ENCODE results near the gene LIN7C.
"Not testable (repeated sequence)": the region's sequence is repeated elsewhere in the genome, so short reads cannot be mapped to it uniquely, and the experiment has no call there.

Gene LIN7C

DNA sequence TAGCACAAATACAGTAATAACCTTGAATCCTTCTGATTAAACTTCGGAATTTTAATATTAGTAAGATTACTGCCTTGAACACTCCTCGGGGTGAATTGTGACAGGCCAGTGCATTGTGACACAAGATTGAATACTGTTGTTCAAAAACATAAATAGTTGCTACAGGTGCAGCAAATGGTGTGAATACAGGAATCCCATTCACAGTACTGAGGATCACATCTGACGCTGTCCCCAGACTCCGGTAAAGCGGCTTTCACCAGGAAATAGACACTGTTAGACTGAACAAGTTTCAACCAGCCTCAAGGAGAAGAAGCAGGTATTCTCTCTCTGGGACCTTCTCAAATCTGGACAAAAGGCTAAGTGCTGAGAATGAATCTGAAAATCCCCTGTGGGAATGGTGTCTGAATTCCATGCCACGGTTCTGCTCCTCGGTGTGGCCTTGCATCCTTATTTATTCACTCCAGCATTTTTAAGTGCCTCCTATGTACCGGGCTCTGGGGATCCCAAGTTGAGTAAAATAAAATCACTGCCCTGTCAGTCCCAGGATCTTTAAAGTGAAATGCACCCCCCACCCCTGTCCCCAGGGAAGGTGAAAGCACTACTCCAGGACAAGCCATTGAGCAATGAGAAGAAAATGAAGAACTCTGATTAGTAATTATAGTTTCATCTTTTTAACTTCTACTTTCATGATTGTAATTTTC, 37.4 kb downstream of the LIN7C start:
- DNase-seq = no peak

DNA sequence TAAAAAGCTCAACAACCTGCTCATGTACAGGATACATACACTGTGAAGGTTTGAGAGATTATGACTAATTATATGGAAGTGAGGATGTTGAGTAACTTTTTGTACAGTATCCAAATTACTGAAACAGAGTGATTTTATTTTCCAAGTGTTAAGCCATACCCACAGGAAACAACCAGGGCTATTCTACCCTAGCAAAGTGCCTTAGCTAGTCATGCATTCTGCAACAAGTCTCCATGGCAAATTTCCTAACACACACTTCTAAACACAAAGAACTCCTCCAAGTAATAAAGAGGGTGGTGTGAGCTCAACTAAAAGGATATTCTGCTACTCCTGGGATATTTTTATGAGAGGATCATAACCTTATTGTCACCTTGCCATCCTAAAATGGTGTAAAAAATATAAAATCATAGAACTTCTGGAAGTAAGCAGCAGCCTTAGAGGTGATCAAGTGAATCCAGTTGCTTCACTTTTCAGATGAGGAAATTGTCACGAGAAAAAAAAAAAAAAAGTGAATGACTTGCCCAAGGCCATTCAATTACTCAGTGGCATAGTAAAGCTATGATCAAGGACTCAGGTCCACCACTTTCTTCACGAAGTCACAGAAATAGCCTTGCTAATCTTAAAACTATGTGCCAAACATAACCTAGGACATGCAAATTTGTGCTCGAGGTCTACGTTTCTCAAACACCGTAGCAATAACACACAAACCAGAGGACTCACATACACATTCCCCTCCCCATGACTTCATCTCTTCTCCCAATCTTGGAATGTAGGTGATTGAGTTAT, 38.2 kb downstream of the LIN7C start:
- DNase-seq = no peak

DNA sequence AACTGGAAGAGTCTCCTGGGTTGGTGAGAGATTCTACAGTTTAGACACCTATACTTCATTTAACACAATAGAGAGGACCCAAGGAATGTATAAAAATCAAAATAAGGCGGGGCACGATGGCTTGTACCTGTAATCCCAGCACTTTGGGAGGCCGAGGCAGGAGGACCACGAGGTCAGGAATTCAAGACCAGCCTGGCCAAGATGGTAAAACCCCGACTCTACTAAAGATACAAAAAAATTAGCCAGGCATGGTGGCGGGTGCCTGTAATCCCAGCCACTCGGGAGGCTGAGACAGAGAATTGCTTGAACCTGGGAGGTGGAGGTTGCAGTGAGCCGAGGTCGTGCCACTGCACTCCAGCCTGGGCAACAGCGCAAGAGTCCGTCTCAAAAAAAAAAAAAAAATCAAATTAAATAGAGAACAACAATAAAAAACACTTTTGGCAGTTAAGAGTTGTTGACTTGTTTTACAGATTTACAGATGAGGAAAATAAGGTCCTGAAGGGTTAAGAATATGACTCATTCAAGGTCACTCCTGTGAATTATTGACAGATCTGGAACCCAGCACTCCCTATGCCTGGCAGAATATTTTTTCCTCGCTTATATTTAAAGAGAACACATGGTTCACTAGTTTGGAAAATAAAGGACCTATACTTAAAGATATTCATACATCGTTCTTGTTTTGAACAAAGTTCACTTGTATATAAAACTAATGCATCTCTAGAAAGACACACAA, 39.2 kb downstream of the LIN7C start:
- no peak for DNase-seq

DNA sequence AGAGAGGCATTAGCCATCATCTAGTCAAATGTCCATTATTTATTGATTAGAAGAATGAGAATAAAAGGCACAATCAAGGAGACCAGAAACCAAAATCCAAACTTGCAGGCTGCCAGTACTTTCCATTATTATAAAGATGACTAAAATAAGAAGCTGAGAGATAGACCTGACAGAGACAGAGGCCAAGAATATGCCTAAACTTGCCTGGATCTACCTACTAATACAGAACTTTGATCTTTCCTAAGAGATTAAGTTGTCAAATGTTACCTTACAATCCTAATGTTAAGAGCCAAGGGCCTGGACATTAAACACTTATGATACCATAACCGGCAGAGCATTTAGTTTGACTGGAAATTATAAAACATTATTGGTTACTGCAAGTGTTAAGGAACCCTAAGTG, 40.2 kb downstream of the LIN7C start:
- DNase-seq = no peak

DNA sequence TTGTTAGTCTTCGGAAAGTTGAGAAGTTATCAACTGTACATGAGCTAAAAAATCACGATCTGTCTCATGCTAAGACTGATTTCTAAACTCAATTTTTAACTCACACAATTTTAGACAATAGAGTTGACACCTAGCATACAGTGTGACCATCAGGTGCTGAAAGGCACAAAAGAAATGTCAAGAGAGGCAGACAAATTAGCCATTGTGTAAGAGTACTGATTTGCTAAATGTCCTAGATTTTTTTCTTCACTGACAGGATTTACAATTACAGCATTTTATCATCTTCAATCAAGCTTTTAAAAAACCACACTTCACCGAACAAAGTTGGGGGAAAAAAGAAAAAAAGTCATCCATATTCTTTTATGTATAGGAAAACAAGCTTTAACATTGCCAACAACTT, 40.9 kb downstream of the LIN7C start:
- DNase-seq = no peak

DNA sequence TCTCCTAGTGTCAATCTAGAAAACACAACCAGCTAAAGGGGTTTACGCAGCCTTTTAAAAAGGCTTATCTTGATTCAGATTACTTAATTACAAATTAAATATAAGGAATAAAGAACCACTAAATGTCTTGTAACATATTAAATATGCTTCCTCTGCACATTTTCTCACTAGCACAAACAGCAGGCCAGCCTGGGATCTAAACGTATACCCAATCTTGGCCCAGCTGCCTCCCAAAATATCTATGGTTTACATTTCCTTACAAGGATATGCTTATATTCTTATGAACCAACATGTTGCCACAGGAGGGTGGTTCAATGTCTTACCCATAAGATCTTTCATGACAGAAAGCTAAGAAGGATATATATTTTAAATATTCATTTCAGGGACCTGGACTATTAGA, 41.7 kb downstream of the LIN7C start:
- no peak for DNase-seq

DNA sequence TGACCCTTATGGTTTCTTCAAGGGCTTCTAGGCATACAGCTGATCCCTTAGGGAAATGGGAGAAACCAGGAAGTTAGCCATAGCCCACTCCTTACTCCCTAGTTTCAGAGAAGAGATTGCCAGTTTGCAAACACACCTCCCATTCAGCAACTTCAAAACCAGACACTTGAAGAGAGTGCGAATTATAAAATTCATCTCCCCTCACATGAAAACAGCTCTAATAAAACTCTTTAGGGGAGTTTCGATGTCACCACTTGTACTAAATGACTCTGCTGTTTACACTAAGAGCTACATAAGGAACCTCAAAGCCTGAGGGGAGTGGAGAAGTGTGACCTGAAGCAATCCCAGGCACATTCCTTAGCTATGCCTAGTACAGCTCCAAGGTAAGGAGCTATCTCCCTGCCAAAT, 42.3 kb downstream of the LIN7C start:
- DNase-seq = no peak

DNA sequence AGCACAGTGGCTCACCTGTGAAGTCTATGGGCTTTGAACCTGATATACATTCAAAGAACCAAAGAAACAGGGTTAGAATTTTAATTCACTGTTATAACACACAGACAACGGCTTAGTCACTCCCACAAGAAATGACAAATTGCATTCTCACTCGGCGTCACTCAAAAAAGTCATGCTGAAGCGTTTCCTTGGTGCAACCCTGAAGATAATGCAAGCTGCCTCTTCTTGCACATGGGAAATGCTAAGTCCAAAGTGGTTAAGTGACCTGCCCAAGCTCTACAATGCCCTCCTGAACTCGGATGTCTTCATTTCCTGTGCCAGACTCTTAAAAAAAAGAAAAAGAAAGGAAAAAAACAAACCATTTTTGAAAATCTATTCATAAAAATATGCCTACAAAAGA, 44.0 kb downstream of the LIN7C start:
- DNase-seq = no peak

DNA sequence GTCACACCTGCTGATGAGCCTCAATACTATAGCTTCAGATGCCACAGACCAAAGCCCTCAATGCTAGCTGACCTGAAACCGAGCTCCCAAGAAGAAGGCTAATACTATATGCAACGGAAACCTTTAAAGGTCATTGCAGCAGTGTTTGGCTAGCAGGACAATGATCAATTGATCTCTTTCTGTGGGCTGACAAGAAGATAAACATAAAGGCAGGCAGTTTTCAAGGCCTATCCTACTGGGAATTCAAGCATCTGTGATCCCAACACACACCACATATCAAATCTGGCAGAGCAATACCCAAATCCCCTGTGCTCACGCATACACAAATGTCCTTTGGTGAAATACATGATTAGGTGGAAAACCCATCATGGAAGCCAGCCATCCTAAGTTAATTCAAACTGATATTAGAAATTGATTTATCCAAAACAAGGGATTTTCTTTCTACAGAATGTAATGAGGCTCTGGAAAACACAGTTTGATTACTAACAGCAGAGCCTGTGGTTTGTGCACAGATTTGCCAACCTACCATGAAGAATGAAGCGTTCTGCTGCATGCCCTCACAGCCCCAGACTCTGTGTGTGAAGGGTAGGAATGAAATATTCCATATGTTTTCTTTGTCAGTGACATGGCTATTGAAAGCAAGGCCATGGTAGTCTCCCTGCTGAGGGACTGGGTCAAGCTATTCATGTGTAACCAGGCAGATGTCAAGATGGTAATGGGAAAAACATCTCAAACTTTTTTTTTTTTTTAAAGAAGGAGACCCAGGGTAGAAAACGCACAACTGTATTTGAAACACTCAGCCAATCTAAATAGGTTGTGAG, 46.2 kb downstream of the LIN7C start:
- DNase-seq = no peak

DNA sequence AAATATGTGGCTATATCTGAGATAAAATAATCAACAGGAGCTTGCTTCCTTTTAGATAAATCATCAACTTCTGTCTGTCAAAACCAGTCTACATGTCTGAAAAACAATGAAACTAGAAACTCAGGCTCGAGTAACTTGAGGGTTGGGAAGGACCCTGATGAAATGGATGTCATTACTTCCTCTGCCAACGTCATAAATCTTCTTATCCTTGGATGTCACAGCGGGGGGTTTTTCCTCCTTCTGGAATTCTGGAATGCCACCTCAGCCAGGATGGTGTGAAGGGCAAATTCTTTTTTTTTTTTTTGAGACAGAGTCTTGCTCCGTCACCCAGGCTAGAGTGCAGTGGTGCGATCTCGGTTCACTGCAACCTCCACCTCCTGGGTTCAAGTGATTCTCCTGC, 47.4 kb downstream of the LIN7C start:
- no peak for DNase-seq

DNA sequence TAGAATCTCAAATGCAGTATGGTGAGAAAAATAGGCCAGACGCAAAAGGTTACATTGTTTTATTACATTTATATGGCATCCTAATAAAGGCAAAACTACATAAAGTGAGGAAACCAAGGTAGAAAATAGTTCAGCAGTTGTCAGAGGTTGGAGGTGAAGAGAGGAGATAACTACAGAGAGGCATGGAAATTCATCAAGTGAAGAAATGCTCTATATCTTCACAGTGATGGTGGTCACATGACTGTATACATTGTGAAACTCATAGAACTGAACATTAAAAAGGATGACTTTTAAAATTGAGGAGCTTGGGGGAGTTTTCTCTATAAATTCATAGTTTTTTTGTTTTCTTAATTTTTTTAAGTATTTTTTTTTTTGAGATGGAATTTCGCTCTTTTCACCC, 48.4 kb downstream of the LIN7C start:
- no peak for DNase-seq

DNA sequence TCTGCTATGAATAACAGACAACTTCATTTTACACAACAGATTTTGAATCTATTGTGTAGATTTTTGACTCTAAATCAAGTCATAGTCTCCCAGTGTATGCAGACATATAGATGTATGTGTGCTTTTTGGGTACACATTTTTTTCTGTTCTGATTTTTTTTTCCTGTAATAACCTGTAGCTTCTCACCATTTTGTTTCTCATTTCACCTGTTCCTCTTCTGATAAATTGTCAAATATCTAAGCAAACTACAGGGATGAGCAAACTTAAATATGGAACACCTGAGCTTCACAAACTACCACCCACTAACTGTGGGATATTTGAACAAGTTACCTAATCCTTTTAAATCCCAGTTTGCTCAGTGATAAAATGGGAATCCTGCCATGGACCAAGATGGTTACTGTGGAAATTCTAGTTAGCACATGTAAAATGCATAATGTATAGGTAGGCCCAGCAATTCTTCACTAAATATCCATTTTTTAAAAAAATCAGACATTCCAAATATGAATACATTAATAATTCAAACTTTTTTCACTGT, 49.7 kb downstream of the LIN7C start:
- no peak for DNase-seq

DNA sequence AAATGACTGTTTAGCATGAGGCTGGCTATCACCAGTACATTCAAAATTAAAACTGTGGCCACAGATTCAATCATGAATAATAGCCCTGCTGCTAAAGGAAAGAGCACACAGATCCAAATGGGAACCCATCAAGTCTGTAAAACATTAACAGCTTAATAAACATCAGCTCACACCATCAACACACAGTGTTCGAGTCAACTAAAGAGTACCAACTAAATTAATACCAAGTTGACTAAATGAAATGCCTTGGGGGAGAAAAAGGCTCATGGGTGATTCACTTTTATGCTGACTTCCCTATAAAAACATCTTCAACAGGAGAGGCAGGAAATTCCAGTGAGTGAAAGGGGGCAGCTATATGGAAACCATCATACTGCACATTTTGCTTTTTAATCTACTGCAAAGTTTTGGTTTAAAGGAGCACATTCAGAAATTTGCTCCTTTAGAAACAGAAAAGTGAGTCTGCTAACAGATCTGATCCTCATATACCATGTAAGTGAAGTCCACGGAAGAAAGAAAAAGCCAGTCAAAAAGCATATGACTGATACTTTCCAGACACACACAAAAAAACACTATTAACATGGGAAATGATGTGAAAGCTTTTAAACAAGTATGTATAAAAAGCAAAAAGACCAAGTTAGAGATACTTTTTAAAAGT, 50.3 kb downstream of the LIN7C start:
- DNase-seq = no peak

DNA sequence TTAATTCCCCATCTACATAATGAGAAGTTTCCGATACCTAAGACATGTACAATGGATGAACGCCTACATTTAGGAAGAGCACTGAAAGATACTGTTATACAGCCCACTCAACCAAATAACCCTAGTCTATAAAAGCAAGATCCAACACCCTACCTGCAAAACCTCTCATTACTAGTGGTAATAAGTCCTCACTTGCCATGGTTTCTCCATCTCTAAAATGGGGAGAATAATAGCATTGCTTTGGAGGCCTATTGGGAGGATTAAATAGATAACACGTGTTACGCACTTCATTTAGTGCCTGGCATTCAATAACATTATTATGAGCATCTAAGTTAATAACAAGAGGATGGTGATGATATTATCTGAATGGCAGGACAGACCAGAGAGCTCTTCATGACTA, 50.9 kb downstream of the LIN7C start:
- no peak for DNase-seq

DNA sequence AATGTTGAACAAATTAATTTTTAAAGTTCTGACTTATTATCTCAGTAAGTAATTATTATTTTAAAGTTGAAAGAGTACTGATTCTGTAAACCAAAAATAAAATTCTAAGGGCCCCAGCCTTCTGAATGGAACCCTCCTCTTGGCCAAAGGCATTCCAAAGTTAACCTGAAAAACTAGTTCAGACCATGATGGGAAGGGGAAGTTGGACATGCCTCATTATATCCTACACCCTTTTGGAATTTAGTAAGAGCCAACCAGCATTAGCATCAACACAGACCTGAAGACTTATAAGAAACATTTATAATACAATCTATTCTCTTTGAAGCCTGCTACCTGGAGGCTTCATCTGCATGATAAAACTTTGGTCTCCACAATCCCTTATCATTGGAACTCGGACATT, 52.9 kb downstream of the LIN7C start:
- DNase-seq = no peak

DNA sequence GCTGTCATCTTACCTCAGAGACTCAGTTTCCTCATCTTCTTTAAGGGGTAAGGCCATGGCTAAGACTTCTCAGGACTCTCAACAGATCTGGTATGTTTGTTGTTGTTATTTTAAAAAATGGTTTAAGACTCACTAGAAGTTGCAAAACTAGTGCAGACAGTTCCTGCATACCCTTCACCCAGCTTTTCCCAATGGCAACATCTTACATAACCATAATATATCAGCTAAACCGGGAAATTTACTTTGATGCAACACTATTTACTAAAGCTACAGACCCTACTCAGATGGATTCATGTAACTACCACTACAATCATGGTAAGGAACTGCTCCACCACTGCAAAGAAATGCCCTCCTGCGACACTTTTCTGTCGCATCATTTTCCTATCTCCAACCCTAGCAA, 54.4 kb downstream of the LIN7C start:
- no peak for DNase-seq

DNA sequence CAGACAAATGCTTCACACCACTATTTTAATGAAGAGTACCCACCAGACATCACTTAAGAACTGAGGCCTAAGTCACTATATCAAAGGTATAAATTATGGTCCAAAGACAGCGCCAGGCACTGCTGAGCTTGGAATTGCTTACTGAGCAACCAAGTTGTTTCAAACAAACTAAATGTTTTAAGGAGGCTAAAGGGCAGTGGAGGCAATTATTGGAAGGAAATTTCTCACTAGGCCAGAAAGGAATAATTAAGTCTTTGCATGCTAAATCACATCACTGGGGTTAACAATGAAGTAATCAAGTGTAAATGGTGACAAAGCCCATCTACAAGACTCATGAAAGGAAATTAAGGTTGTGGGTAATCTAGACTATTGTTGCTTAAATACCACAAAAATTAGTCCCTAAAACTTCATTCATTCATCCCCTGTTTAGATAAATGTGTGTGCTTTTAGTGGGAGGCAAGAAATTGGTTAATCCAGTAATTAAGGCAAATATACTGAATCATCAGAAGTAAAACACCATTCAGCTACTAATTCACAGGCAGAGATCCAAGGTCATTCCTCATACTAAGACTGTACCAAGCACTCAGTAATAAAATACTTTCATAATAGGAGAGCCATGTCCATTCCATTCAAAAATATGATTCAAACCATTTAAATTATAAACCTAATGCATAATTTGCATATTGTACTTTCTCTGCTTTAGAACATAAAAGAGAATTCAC, 55.2 kb downstream of the LIN7C start:
- DNase-seq = no peak

DNA sequence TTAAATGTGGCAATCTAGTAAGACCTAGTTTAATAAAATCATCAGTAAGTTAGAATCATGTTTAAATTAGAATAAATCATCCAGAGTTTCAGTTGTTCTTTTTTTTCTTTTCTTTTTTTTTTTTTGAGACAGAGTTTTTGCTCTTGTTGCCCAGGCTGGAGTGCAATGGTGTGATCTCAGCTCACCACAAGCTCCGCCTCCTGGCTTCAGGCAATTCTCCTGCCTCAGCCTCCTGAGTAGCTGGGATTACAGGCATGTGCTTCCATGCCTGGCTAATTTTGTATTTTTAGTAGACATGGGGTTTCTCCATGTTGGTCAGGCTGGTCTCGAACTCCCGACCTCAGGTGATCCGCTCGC, 58.4 kb downstream of the LIN7C start:
- not testable (repeated sequence) for DNase-seq

DNA sequence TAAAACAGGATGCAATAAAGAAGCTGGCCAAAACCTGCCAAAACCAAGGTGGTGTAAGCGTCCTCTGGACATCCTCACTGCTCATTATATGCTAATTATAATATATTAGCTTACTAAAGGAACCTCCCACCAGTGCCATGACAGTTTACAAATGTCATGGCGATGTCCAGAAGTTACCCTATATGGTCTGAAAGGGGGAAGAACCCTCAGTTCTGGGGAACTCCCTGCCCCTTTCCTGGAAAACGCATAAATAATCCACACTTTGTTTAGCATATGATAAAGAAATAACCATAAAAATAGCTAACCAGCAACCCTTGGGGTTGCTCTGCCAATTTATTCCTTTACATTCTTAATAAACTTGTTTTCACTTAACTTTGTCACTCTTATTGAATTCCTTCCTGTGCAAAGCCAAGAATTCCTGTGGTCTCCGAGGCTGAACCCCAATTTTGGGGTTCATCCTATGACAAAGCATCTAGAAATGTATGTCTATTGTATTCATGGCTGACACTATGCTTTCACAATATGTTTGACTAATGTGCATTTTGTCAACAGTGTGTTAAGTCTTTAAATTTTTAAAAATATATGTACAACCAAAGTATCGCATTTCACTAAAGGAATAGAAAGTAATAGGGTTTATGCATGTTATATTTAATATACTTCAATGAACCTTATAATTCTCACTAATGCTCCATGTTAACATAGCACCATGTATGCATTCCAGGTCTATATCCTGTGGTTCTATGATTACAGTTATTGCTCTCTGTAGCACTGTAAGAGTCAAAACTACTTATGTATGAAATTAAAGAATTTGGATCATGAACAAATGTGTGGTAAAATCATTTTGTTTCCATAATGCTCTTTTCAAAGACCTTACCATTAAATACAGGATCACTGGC, 59.0 kb downstream of the LIN7C start:
- no peak for DNase-seq

DNA sequence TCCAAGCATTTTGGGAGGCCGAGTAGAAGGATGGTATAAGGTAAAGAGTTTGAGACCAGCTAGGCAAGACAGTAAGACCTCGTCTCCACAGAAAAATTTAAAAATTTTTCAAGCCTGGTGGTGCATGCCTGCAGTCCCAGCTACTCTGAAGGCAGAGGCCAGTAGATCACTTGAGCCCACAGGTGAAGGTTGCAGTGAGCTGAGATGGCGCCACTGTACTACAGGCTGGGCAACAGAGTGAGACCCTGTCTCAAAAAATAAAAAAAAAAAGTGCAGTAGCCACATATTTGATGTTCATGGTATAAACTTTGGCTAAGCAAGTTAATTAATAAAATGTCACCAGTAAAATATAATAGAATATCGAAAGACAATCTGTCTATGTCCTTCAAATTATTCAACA, 60.9 kb downstream of the LIN7C start:
- DNase-seq = no peak

DNA sequence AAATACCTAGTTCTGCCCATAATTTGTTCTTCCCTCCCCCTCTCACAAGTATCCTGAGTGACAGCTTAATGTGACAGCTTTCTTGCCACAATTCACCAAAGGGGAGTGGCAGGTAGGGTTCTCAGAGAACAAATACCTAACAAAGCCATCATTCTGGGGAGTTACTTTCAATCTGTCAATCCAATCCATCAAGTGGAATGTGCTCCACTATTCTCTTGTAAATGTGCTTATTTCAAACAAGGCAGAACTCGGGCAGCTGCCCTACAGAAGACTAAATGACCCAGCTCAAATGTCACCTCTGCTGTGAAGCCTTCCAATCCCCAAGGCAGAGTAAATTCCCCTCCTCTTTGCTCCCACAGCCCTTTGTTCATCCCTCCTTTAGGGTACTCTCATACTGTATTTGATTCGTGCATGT, 61.8 kb downstream of the LIN7C start:
- DNase-seq = no peak
